K562 treated with DMSO at 1 percent for 24 hours (cell line): ENCODE results near the gene BCAP31. TPM values are rescaled to one million over a fixed set of nuclear protein-coding genes. Genes with fewer than 3 reads are reported as not detected.

ENCODE experiments used
- total RNA-seq: library from RNA; unstranded; fragments of 300-600 nt; gene quantifications from 2 replicates; pipeline ENCODE4 v1.2.3, GENCODE V29; 2022; ENCODE audit warnings: low read depth; ENCODE audit not compliant: insufficient read depth

Gene BCAP31
- total RNA-seq, result 217 and 219 TPM in 2 replicates

DNA sequence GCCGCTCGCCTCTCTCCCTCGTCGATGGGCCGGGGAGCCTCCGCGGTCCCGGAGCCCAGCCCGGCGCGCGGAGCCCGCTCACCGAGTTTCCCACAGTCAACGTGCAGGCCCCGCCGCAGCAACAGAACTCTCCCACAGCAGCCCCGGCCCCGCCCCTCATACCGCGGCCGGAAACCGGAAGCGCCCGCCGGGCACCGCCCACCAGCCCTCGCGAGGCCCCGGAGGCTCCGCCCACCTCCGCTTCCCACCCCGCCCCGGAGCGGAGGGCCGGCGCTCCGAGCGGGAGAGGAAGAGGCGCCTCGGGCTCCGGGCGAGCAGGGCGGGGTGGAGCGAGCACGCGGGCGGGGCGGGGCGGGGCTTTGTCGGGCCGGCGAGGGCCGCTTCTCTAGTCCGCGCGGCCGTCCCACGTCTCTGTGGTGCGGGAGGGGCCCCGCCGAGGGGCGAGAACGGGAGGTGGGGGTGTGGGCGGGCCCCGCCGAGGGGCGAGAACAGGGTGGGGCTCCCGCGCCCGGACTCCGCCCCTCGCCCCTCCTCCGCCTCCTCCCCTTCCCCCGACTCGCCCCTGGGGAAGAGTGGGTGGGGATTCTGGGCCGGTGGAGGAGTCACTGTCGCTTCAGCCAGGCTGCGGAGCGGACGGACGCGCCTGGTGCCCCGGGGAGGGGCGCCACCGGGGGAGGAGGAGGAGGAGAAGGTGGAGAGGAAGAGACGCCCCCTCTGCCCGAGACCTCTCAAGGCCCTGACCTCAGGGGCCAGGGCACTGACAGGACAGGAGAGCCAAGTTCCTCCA lies at the start of gene BCAP31, which contains the start of gene ABCD1:
TSS of gene BCAP31 (minus strand) at position 136 of the 787 bp plus-strand sequence. CDS start 1,143 bp downstream, outside the sequence.
TSS of gene ABCD1 (plus strand) at position 605 of the 787 bp plus-strand sequence. CDS start 411 bp downstream, outside the sequence.

GRCh38 chrX:153763989-153764755 lies 40.0 kb upstream of the BCAP31 start, which contains the start of gene PLXNB3:
Gene PLXNB3, plus strand, starts transcription at chrX:153764249. Its CDS starts 1,287 bp downstream, at chrX:153765536.

GRCh38 chrX:153687121-153688039 lies 36.8 kb downstream of the BCAP31 start, which contains the start of gene SLC6A8:
Gene SLC6A8, plus strand, starts transcription at chrX:153687926. Its CDS starts 649 bp downstream, at chrX:153688575.

GRCh38 chrX:153673428-153674218 lies 50.6 kb downstream of the BCAP31 start, which contains the start of gene PNCK:
Gene PNCK, minus strand, starts transcription at chrX:153673813. Its CDS starts 737 bp downstream, at chrX:153673076.

Other genes starting within 250 kb of the BCAP31 start
- gene BGN, start 229.4 kb downstream of the BCAP31 start, total RNA-seq, result not detected in 2 replicates
- gene ATP2B3, start 206.7 kb downstream of the BCAP31 start, total RNA-seq, result not detected in 2 replicates
- 45.2 and 46.1 TPM in 2 replicates for gene CCNQ, start 125.2 kb downstream of the BCAP31 start, total RNA-seq
- gene DUSP9, start 77.2 kb downstream of the BCAP31 start, total RNA-seq, result 3.8 and 4.7 TPM in 2 replicates
- gene PNCK, start 50.6 kb downstream of the BCAP31 start, total RNA-seq, result 3.2 and 3.4 TPM in 2 replicates
- gene SLC6A8, start 36.5 kb downstream of the BCAP31 start, total RNA-seq, result 44.3 and 46.8 TPM in 2 replicates
- 47.5 and 48.3 TPM in 2 replicates for gene ABCD1, start 469 bp upstream of the BCAP31 start, total RNA-seq
- gene PLXNB3, start 39.9 kb upstream of the BCAP31 start, total RNA-seq, result 0.75 and 3.0 TPM in 2 replicates
- gene SRPK3, start 56.7 kb upstream of the BCAP31 start, total RNA-seq, result 0.13 TPM in 1 of 2 replicates, not detected in the other
- 94.7 and 98.9 TPM in 2 replicates for gene IDH3G, start 70.0 kb upstream of the BCAP31 start, total RNA-seq
- 700 and 858 TPM in 2 replicates for gene SSR4, start 70.3 kb upstream of the BCAP31 start, total RNA-seq
- gene PDZD4, start 106.2 kb upstream of the BCAP31 start, total RNA-seq, result not detected in 2 replicates
- 0.61 and 0.90 TPM in 2 replicates for gene L1CAM, start 161.8 kb upstream of the BCAP31 start, total RNA-seq
- 0.45 and 1.8 TPM in 2 replicates for gene AVPR2, start 180.3 kb upstream of the BCAP31 start, total RNA-seq
- 90.5 and 104 TPM in 2 replicates for gene ARHGAP4, start 201.9 kb upstream of the BCAP31 start, total RNA-seq
- 120 and 121 TPM in 2 replicates for gene NAA10, start 210.7 kb upstream of the BCAP31 start, total RNA-seq
- gene RENBP, start 220.3 kb upstream of the BCAP31 start, total RNA-seq, result 66.4 and 66.6 TPM in 2 replicates
- 64.2 and 66.3 TPM in 2 replicates for gene HCFC1, start 247.4 kb upstream of the BCAP31 start, total RNA-seq
- gene TMEM187, start 248.4 kb upstream of the BCAP31 start, total RNA-seq, result 20.6 and 22.6 TPM in 2 replicates